ENCODE data around the gene ETS1. TPM values are rescaled to one million over a fixed set of nuclear protein-coding genes. Genes with fewer than 3 reads are reported as not detected.

Gene ETS1
- total and polyA plus RNA-seq, 8 donors, result 70.2 to 139 (median 128) TPM

- H3K27me3 ChIP-seq, result no peaks in the 10 kb centered on the region
- no peak for DNase-seq
- peaks cover 0 to 5% of the 10 kb centered on the region in 2 donors for H3K4me1 ChIP-seq
- H3K9me3 ChIP-seq, result no peaks in the 10 kb centered on the region
- H3K36me3 ChIP-seq, result no peaks in the 10 kb centered on the region
- ATAC-seq, result no peak
- intact Hi-C loops (cut with DNase I), result no loop called here
- no peak for TF ChIP-seq CTCF (IDR thresholded peaks at IDR 0.05)
- no peak overlapping the region for H3K4me3 ChIP-seq
- H3K27ac ChIP-seq, result no peak overlapping the region
Observed at GRCh38 chr11:128596250-128596649, 8.9 kb upstream of the ETS1 start.

- Histone ChIP-seq H3K27me3 (no peaks in the 10 kb centered on the region), H3K4me3 (no peak overlapping the region), H3K4me1 (peaks cover 0 to 5% of the 10 kb centered on the region in 2 donors), H3K36me3 (no peaks in the 10 kb centered on the region), H3K9me3 (no peaks in the 10 kb centered on the region), H3K27ac (no peak overlapping the region)
- no peak for DNase-seq
- ATAC-seq, result no peak
- intact Hi-C loops (cut with DNase I), result no loop called here
- no peak for TF ChIP-seq CTCF (IDR thresholded peaks at IDR 0.05)
Observed at GRCh38 chr11:128595775-128596174, 8.4 kb upstream of the ETS1 start.

GRCh38 chr11:128595221-128595620 lies 7.9 kb upstream of the ETS1 start:
- H3K9me3 ChIP-seq, result no peaks in the 10 kb centered on the region
- H3K27ac ChIP-seq, result no peak overlapping the region
- H3K4me1 ChIP-seq, result peaks cover 0 to 5% of the 10 kb centered on the region in 2 donors
- TF ChIP-seq CTCF (IDR thresholded peaks at IDR 0.05), result no peak
- DNase-seq (no peak), ATAC-seq (no peak)
- H3K36me3 ChIP-seq, result no peaks in the 10 kb centered on the region
- H3K27me3 ChIP-seq, result no peaks in the 10 kb centered on the region
- intact Hi-C loops (cut with DNase I), result no loop called here
- no peak overlapping the region for H3K4me3 ChIP-seq

GRCh38 chr11:128594226-128594625 lies 6.9 kb upstream of the ETS1 start:
- H3K36me3 ChIP-seq, result no peaks in the 10 kb centered on the region
- no peak overlapping the region for H3K4me3 ChIP-seq
- TF ChIP-seq CTCF (IDR thresholded peaks at IDR 0.05), result no peak
- H3K9me3 ChIP-seq, result no peaks in the 10 kb centered on the region
- no peaks in the 10 kb centered on the region for H3K27me3 ChIP-seq
- DNase-seq, result no peak
- H3K27ac ChIP-seq, result no peak overlapping the region
- intact Hi-C loops (cut with DNase I), result no loop called here
- ATAC-seq, result no peak
- peaks cover 0 to 5% of the 10 kb centered on the region in 2 donors for H3K4me1 ChIP-seq

GRCh38 chr11:128593281-128593680 lies 5.9 kb upstream of the ETS1 start:
- Histone ChIP-seq H3K9me3 (no peaks in the 10 kb centered on the region), H3K36me3 (no peaks in the 10 kb centered on the region), H3K27ac (no peak overlapping the region), H3K4me3 (no peak overlapping the region), H3K4me1 (no peaks in the 10 kb centered on the region), H3K27me3 (no peaks in the 10 kb centered on the region)
- DNase-seq (no peak), ATAC-seq (no peak)
- intact Hi-C loops (cut with DNase I), result no loop called here
- no peak for TF ChIP-seq CTCF (IDR thresholded peaks at IDR 0.05)
